K562 (cell line): ENCODE data around the gene MDM1. TPM values are rescaled to one million over a fixed set of nuclear protein-coding genes. Genes with fewer than 3 reads are reported as not detected.

Experiments used
- ATAC-seq: fragments of 200-7000 bp; cut with Tn5 transposase; 3 replicates; pipeline ENCODE4 v1.9.1; 2020; ENCODE audit warnings: moderate library complexity
- BruUV-seq: library from RNA; stranded (reverse); fragments of 400-500 nt; replicated peaks from 2 replicates; lab custom pipeline; 2021; lab: Mats Ljungman, UMichigan
- CTCF ChIA-PET: fragments of 300-600 bp; formaldehyde crosslinking; extraction: SDS; loops from one replicate; lab custom pipeline; 2021; ENCODE audit warnings: low intra/inter-chr PET ratio; lab: Yijun Ruan, JAX
- POLR2A ChIA-PET: fragments of 300-600, 350-650 bp; sonication (Branson Sonifier 250); formaldehyde crosslinking; extraction: SDS; loops from one replicate; lab custom pipeline; 2021; ENCODE audit warnings: antibody characterized with exemption, inconsistent platforms; lab: Yijun Ruan, JAX
- DNase-seq, 4 experiments: peaks; one replicate each; pipeline versions ENCODE4 v3.0.0 to v3.0.0-alpha.2; 2011 to 2018; ENCODE audit warnings: low spot score in 3 of 4, mixed read lengths in 3 of 4; ENCODE audit errors: extremely low read depth in 1 of 4
- FAIRE-seq: peaks from 2 replicates; lab custom pipeline; 2011; peaks lifted over from hg19 to GRCh38; lab: Jason Lieb, UNC
- H2AFZ ChIP-seq: 2 replicates; pipeline ENCODE4 v1.6.0; 2011; ENCODE audit warnings: low read depth, low read length, control low read depth, inconsistent platforms
- H3K27ac ChIP-seq: fragments of 200-600 bp; 3 replicates; pipeline ENCODE4 v1.8.0; 2011; ENCODE audit warnings: low read depth, mild to moderate bottlenecking, control low read depth, inconsistent platforms, low read length, moderate library complexity, mixed read lengths; ENCODE audit errors: extremely low read depth
- H3K27me3 ChIP-seq, 2 experiments: fragments of 300-600 bp in 1 of 2; 2 replicates in 1 of 2; 3 replicates in 1 of 2; pipeline versions ENCODE4 v1.6.0 to v1.8.0; 2011; ENCODE audit warnings: inconsistent platforms in 2 of 2, low read length in 2 of 2, mild to moderate bottlenecking in 1 of 2, mixed read lengths in 1 of 2, moderate library complexity in 1 of 2; ENCODE audit not compliant: control insufficient read depth in 2 of 2, insufficient read depth in 2 of 2
- H3K36me3 ChIP-seq: fragments of 300-600 bp; 3 replicates; pipeline ENCODE4 v1.8.0; 2011; ENCODE audit warnings: mild to moderate bottlenecking, low read length, inconsistent platforms; ENCODE audit not compliant: control insufficient read depth, insufficient read depth
- H3K4me1 ChIP-seq, 2 experiments: fragments of 200-600 bp in 1 of 2; replicated peaks in 1 of 2; 2 replicates in 1 of 2; 3 replicates in 1 of 2; pipeline versions ENCODE4 v1.5.1 to v1.8.0; 2011; ENCODE audit warnings: inconsistent platforms in 2 of 2, low read length in 2 of 2, mild to moderate bottlenecking in 1 of 2, mixed read lengths in 1 of 2, moderate library complexity in 1 of 2; ENCODE audit not compliant: control insufficient read depth in 2 of 2, insufficient read depth in 2 of 2
- H3K4me2 ChIP-seq: 2 replicates; pipeline ENCODE4 v1.6.1; 2011; ENCODE audit warnings: low read length, control low read depth, inconsistent platforms, mixed read lengths; ENCODE audit not compliant: insufficient read depth
- H3K4me3 ChIP-seq: fragments of 200-600 bp; sonication (generic), shearing (Covaris generic); 2 replicates; pipeline ENCODE4 v1.5.1; 2016; ENCODE audit warnings: control low read depth, inconsistent platforms
- H3K79me2 ChIP-seq: fragments of 200-600 bp; 3 replicates; pipeline ENCODE4 v1.8.0; 2011; ENCODE audit warnings: low read length, inconsistent platforms; ENCODE audit not compliant: control insufficient read depth, insufficient read depth
- H3K9ac ChIP-seq, 2 experiments: 2 replicates each; pipeline versions ENCODE4 v1.6.0 to v1.6.1; 2011; ENCODE audit warnings: low read depth in 2 of 2, low read length in 2 of 2, control low read depth in 1 of 2, inconsistent platforms in 1 of 2, mild to moderate bottlenecking in 1 of 2, mixed read lengths in 1 of 2; ENCODE audit not compliant: insufficient read depth in 1 of 2
- H3K9me1 ChIP-seq: one replicate; pipeline ENCODE4 v1.6.0; 2011; ENCODE audit warnings: inconsistent platforms, mild to moderate bottlenecking, low read length, moderate library complexity; ENCODE audit not compliant: control insufficient read depth, insufficient read depth
- H3K9me3 ChIP-seq: replicated peaks from 2 replicates; pipeline ENCODE4 v1.5.1; 2011; ENCODE audit warnings: low read depth, low read length, inconsistent platforms; ENCODE audit not compliant: control insufficient read depth, insufficient read depth
- H4K20me1 ChIP-seq: replicated peaks from 2 replicates; pipeline ENCODE4 v1.6.1; 2011; ENCODE audit warnings: low read length, inconsistent platforms, mixed read lengths; ENCODE audit not compliant: control insufficient read depth, insufficient read depth
- C11orf30 ChIP-seq: fragments of 450-650 bp; IDR thresholded peaks from 2 replicates; pipeline ENCODE4 v1.6.1; 2016; ENCODE audit warnings: low read depth, mild to moderate bottlenecking
- DNMT1 ChIP-seq: fragments of 450-650 bp; IDR thresholded peaks from 2 replicates; pipeline ENCODE4 v1.6.1; 2016; ENCODE audit warnings: antibody characterized with exemption, mild to moderate bottlenecking
- NCOA6 ChIP-seq: fragments of 450-650 bp; IDR thresholded peaks from 2 replicates; pipeline ENCODE4 v1.6.1; 2017; ENCODE audit warnings: mild to moderate bottlenecking
- NR2C1 ChIP-seq, 2 experiments: fragments of 450-650 bp; IDR thresholded peaks; 2 replicates each; pipeline ENCODE4 v1.6.1; 2017; ENCODE audit warnings: mild to moderate bottlenecking in 2 of 2, antibody characterized with exemption in 1 of 2, inconsistent platforms in 1 of 2, missing compliant biosample characterization in 1 of 2, missing genetic modification characterization in 1 of 2
- NR2C2 ChIP-seq, 2 experiments: fragments of 200-800 bp in 1 of 2; sonication (Bioruptor generic) in 1 of 2; sonication (generic) in 1 of 2; formaldehyde crosslinking in 1 of 2; IDR thresholded peaks; 2 replicates each; pipeline versions ENCODE4 v1.6.1 to v1.8.0; 2016 to 2022; ENCODE audit warnings: mild to moderate bottlenecking in 1 of 2, missing compliant biosample characterization in 1 of 2, missing genetic modification characterization in 1 of 2, missing genetic modification reagents in 1 of 2
- ZBTB11 ChIP-seq, 3 experiments: fragments of 200-800 bp in 1 of 3; fragments of 250-450 bp in 1 of 3; fragments of 450-650 bp in 1 of 3; sonication (Bioruptor Pico) in 1 of 3; sonication (Bioruptor generic) in 1 of 3; formaldehyde crosslinking in 1 of 3; IDR thresholded peaks; 2 replicates each; pipeline versions ENCODE4 v1.6.1 to v1.8.0; 2016 to 2022; ENCODE audit warnings: mild to moderate bottlenecking in 2 of 3, missing genetic modification characterization in 2 of 3, missing compliant biosample characterization in 1 of 3, moderate library complexity in 1 of 3
- ZBTB2 ChIP-seq: fragments of 450-650 bp; IDR thresholded peaks from 2 replicates; pipeline ENCODE4 v1.6.1; 2016; ENCODE audit warnings: antibody characterized with exemption
- WGBS: fragments of 100-300 bp; shearing (Covaris generic); methylation state at CpG from one replicate; pipeline ENCODE4 v1.1.6; 2016; ENCODE audit warnings: low coverage, mixed read lengths; ENCODE audit not compliant: insufficient coverage; ENCODE audit errors: missing lambda C conversion rate; 5-methylcytosine and 5-hydroxymethylcytosine counted together
- in situ Hi-C: fragments of 300-500 bp; cut with MboI; formaldehyde crosslinking; loops from 4 replicates; pipeline ENCODE4 v1.15.0; 2018; ENCODE audit warnings: inconsistent platforms, mixed read lengths
- intact Hi-C: fragments of 100-400 bp; cut with micrococcal nuclease; formaldehyde crosslinking; loops from 2 replicates; pipeline ENCODE4 v1.14.2; 2022
- polyA plus RNA-seq, 8 experiments: library from polyadenylated mRNA; depleted of rRNA in 4 of 8; stranded (reverse) in 5 of 8; unstranded in 3 of 8; fragments of >200 nt; fragmentation: Nextera tagmentation in 2 of 8; fragmentation: Illumina TruSeq in 1 of 8; extraction: Ambion mirVana in 2 of 8; extraction: Trizol in 1 of 8; gene quantifications; 2 replicates each; pipeline versions ENCODE4 v1.2.1 to v1.2.3, GENCODE V29; 2011 to 2014; ENCODE audit warnings: inconsistent platforms in 1 of 8, missing spikeins in 1 of 8
- total RNA-seq, 7 experiments: library from RNA; depleted of rRNA in 6 of 7; stranded (reverse); fragments of >200 nt in 6 of 7; fragmentation: Illumina TruSeq in 2 of 7; extraction: Trizol in 2 of 7; gene quantifications; 2 replicates each; pipeline versions ENCODE4 v1.2.1 to v1.2.3, GENCODE V29; 2011 to 2021; ENCODE audit warnings: low replicate concordance in 1 of 7
- TF ChIP-seq, protein P1 (sequence below), 3 experiments: IDR thresholded peaks in 2 of 3; conservative IDR thresholded peaks in 1 of 3; 2 replicates each; pipeline ENCODE4 v1.5.1; 2011 to 2012; ENCODE audit warnings: low read length in 3 of 3, mild to moderate bottlenecking in 3 of 3, control low read depth in 2 of 3, improper control_type of control experiment in 1 of 3, inconsistent platforms in 1 of 3, low read depth in 1 of 3, mixed read lengths in 1 of 3, moderate library complexity in 1 of 3; ENCODE audit not compliant: insufficient read depth in 2 of 3

Gene MDM1
- total and polyA plus RNA-seq, 9 of the 15 experiments (the other 6 are each of a cell fraction or from before 2014, with no cell fraction given): 7.5 to 16.8 (median 13.1) TPM

- Histone ChIP-seq H3K79me2 (no peaks in the 10 kb centered on the region), H2AFZ (peak overlapping the region; percentile 96), H3K36me3 (no peaks in the 10 kb centered on the region), H3K4me1 (peaks cover 0 to 10% of the 10 kb centered on the region in 2 experiments; a peak in 2 of 5 replicates), H3K9me3 (no peaks in the 10 kb centered on the region), H3K9me1 (no peaks in the 10 kb centered on the region), H3K27ac (peak overlapping the region; percentile 54; the same call in 1 of the 3 replicates), H4K20me1 (no peaks in the 10 kb centered on the region), H3K9ac (peak overlapping the region; percentile 44 to 89; a peak in 3 of 4 replicates), H3K4me3 (peak overlapping the region; percentile 61), H3K27me3 (no peaks in the 10 kb centered on the region; a peak in 1 of 5 replicates), H3K4me2 (peak overlapping the region; percentile 76)
- intact Hi-C loops: no loop called here
- CTCF ChIA-PET: no interaction called here
- DNase-seq (no peak), FAIRE-seq (no peak), ATAC-seq (no peak)
- 55% methylated on average over 18 of the region's 18 CpGs for WGBS
- BruUV-seq: no TSS peak
- in situ Hi-C loops: no loop called here
- POLR2A ChIA-PET: interaction anchor here (0.7 to 2.0 kb wide), 4 partner anchors 8 to 26 kb away, joined by 3 to 7 read pairs (median 5); no protein-coding TSS in a partner anchor
- TF ChIP-seq NCOA6 (no peak), DNMT1 (no peak), NR2C2 (CRISPR knock-in tag; IDR thresholded peaks at IDR 0.05) (no peak), NR2C2 (tag; IDR thresholded peaks at IDR 0.05) (peak; percentile 88), ZBTB2 (no peak), NR2C1 (IDR thresholded peaks at IDR 0.05) (0 out of 2 replicates have a peak, but pooled peaks have one; percentile 47), NR2C1 (tag; IDR thresholded peaks at IDR 0.05) (no peak; the same call in 1 of the 2 replicates), C11orf30 (no peak), ZBTB11 (CRISPR knock-in tag; IDR thresholded peaks at IDR 0.05) (0 out of 6 replicates have a peak, but pooled peaks of 1 of the 3 experiments have one; percentile 0)
- TF ChIP-seq, protein P1, sequence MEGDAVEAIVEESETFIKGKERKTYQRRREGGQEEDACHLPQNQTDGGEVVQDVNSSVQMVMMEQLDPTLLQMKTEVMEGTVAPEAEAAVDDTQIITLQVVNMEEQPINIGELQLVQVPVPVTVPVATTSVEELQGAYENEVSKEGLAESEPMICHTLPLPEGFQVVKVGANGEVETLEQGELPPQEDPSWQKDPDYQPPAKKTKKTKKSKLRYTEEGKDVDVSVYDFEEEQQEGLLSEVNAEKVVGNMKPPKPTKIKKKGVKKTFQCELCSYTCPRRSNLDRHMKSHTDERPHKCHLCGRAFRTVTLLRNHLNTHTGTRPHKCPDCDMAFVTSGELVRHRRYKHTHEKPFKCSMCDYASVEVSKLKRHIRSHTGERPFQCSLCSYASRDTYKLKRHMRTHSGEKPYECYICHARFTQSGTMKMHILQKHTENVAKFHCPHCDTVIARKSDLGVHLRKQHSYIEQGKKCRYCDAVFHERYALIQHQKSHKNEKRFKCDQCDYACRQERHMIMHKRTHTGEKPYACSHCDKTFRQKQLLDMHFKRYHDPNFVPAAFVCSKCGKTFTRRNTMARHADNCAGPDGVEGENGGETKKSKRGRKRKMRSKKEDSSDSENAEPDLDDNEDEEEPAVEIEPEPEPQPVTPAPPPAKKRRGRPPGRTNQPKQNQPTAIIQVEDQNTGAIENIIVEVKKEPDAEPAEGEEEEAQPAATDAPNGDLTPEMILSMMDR (IDR thresholded peaks at IDR 0.05 in 2 of 3, conservative IDR thresholded peaks at IDR 0.05 in 1 of 3; ENCODE audit: insufficient read depth in 2 of 3, low read depth in 1 of 3, low read length in 3 of 3): no peak
These were observed 817 bp upstream of the MDM1 start for GRCh38 chr12:68332728-68333630.
